Transverse colon (tissue), 4 donors: ENCODE measurements around the gene ING4. TPM values are rescaled to one million over a fixed set of nuclear protein-coding genes. Genes with fewer than 3 reads are reported as not detected.

ENCODE experiments used
- DNase-seq: peaks from one replicate; pipeline ENCODE4 v3.0.0-alpha.2; 2019
- H3K27ac ChIP-seq, 4 donors: fragments of 200-600 bp; sonication (generic); 2 replicates each; pipeline ENCODE4 v1.5.1; 2016 to 2018; ENCODE audit warnings: inconsistent platforms in 4 of 4
- H3K27me3 ChIP-seq: fragments of 200-600 bp; sonication (generic); 2 replicates; pipeline ENCODE4 v1.5.1; 2017; ENCODE audit warnings: inconsistent platforms
- H3K36me3 ChIP-seq, 4 donors: fragments of 200-600 bp; sonication (generic); 2 replicates each; pipeline ENCODE4 v1.5.1; 2017 to 2019; ENCODE audit warnings: inconsistent platforms in 4 of 4
- H3K4me1 ChIP-seq, 4 donors: fragments of 200-600 bp; sonication (generic); 2 replicates each; pipeline ENCODE4 v1.5.1; 2017 to 2020; ENCODE audit warnings: inconsistent platforms in 4 of 4
- H3K4me3 ChIP-seq, 4 donors: fragments of 200-600 bp; sonication (generic); 1 replicate in 1 of 4; 2 replicates in 3 of 4; pipeline versions ENCODE4 v1.5.1 to v1.6.1; 2017 to 2019; ENCODE audit warnings: inconsistent platforms in 4 of 4
- H3K9me3 ChIP-seq, 2 donors: fragments of 200-600 bp; sonication (generic); 2 replicates each; pipeline ENCODE4 v1.5.1; 2017 to 2019; ENCODE audit warnings: inconsistent platforms in 2 of 2
- EP300 ChIP-seq: sonication (generic); formaldehyde crosslinking; IDR thresholded peaks from one replicate; pipeline ENCODE4 v1.6.1; 2017; ENCODE audit warnings: antibody characterized with exemption, low read depth
- POLR2A ChIP-seq: fragments of 450-650 bp; IDR thresholded peaks from one replicate; pipeline ENCODE4 v1.6.1; 2016; ENCODE audit warnings: antibody characterized with exemption, mild to moderate bottlenecking, moderate library complexity
- POLR2AphosphoS5 ChIP-seq, 3 donors: sonication (generic); formaldehyde crosslinking; IDR thresholded peaks; one replicate each; pipeline ENCODE4 v1.6.1; 2016; ENCODE audit warnings: antibody characterized with exemption in 3 of 3
- WGBS, 2 donors: methylation state at CpG; one replicate each; pipeline ENCODE4 v1.1.5; 2018; ENCODE audit warnings: low coverage in 1 of 2; 5-methylcytosine and 5-hydroxymethylcytosine counted together
- in situ Hi-C, 4 donors: fragments of 200-750 bp; cut with MboI; loops; one replicate each; pipeline versions ENCODE4 v1.15.0 to v1.15.1; 2017; ENCODE audit warnings: low sequenced_read_pairs in 3 of 4, low pct_ligation_motif_present in 1 of 4, low pct_unique_long_range_greater_than_20kb in 1 of 4
- intact Hi-C: fragments of 100-400 bp; cut with DNase I; formaldehyde crosslinking; loops from one replicate; pipeline ENCODE4 v1.15.1; 2023; ENCODE audit warnings: low total_unique reads
- small RNA-seq, 4 donors: library from RNA; depleted of rRNA; stranded (forward); fragments of <200 nt; gene quantifications; one replicate each; pipeline ENCODE3, GENCODE V24; 2016
- total RNA-seq, 4 donors: library from RNA; depleted of rRNA; stranded (reverse); fragments of >200 nt; gene quantifications; one replicate each; pipeline ENCODE4 v1.1.0, GENCODE V29; 2016
- TF ChIP-seq, protein P1 (sequence below), 5 experiments: fragments of 200-600 bp in 3 of 5; fragments of 450-650 bp in 2 of 5; sonication (generic) in 3 of 5; IDR thresholded peaks; 1 replicate in 2 of 5; 2 replicates in 3 of 5; pipeline ENCODE4 v1.5.1; 2016 to 2017; ENCODE audit warnings: antibody characterized with exemption in 5 of 5, inconsistent platforms in 3 of 5, mild to moderate bottlenecking in 2 of 5, moderate library complexity in 1 of 5

The ING4 gene
- total RNA-seq, 4 donors from 2014 or later, result 41.8 to 165 (median 56.6) TPM

- H3K4me3 ChIP-seq, result peak overlapping the region in 1 of 4 donors; percentile 14
- 19% methylated on average over 6 of the region's 6 CpGs; no CpG with 5 or more reads in 1 of the 2 donors for WGBS, 2 donors
- peaks cover 25 to 46% (median 41%) of the 10 kb centered on the region in 4 donors for H3K4me1 ChIP-seq
- no peak for TF ChIP-seq POLR2A
- TF ChIP-seq, protein P1, sequence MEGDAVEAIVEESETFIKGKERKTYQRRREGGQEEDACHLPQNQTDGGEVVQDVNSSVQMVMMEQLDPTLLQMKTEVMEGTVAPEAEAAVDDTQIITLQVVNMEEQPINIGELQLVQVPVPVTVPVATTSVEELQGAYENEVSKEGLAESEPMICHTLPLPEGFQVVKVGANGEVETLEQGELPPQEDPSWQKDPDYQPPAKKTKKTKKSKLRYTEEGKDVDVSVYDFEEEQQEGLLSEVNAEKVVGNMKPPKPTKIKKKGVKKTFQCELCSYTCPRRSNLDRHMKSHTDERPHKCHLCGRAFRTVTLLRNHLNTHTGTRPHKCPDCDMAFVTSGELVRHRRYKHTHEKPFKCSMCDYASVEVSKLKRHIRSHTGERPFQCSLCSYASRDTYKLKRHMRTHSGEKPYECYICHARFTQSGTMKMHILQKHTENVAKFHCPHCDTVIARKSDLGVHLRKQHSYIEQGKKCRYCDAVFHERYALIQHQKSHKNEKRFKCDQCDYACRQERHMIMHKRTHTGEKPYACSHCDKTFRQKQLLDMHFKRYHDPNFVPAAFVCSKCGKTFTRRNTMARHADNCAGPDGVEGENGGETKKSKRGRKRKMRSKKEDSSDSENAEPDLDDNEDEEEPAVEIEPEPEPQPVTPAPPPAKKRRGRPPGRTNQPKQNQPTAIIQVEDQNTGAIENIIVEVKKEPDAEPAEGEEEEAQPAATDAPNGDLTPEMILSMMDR (IDR thresholded peaks at IDR 0.05), result no peak
- TF ChIP-seq POLR2AphosphoS5 (IDR thresholded peaks at IDR 0.05), result no peak
- no peak for TF ChIP-seq EP300
- H3K27me3 ChIP-seq, result no peaks in the 10 kb centered on the region
- DNase-seq, result peak; percentile 19
- in situ Hi-C loops, result no loop called here
- intact Hi-C loops, result no loop called here
- peaks cover 0 to 45% (median 23%) of the 10 kb centered on the region in 4 donors for H3K36me3 ChIP-seq
- no peaks in the 10 kb centered on the region for H3K9me3 ChIP-seq
- H3K27ac ChIP-seq, result peak overlapping the region; percentile 98 to 99 (median 99)
Observed at GRCh38 chr12:6603095-6603567, 59.8 kb downstream of the ING4 start.

DNA sequence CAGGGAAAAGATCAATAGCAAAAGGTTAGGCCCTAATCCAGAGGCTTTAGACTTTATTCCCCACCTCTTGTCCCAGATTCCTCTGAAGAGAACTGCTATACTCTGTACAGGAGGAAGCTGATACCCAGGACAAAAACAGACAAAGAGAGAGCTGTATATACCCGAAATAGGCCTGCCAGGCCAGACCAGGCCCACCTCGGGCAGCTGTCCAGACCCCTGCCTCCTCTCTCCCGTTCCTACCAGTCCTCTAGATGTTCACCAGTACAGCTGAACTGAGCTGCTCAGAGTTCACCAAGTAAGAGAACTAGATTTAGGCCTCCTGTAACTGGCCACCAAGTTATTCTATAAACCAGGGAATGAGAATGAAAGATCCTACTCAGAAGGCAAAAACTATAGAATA lies 60.4 kb downstream of the ING4 start:
- intact Hi-C loops, result no loop called here
- H3K4me1 ChIP-seq, result peaks cover 25 to 40% (median 38%) of the 10 kb centered on the region in 4 donors
- H3K9me3 ChIP-seq, result no peaks in the 10 kb centered on the region
- no peak overlapping the region for H3K4me3 ChIP-seq
- WGBS, 2 donors, result 52% methylated on average over 3 of the region's 3 CpGs; no CpG with 5 or more reads in 1 of the 2 donors
- H3K27me3 ChIP-seq, result no peaks in the 10 kb centered on the region
- DNase-seq, result no peak
- peaks cover 0 to 51% (median 26%) of the 10 kb centered on the region in 4 donors for H3K36me3 ChIP-seq
- in situ Hi-C loops, result no loop called here
- TF ChIP-seq POLR2A (no peak), POLR2AphosphoS5 (IDR thresholded peaks at IDR 0.05) (no peak), EP300 (no peak)
- H3K27ac ChIP-seq, result peak overlapping the region in 3 of 4 donors; percentile 99

Small RNAs within 50 kb of the gene (small RNA-seq; reads per million reads assigned to genes)
- 0 reads per million in 4 donors for gene RNU6-781P

Other genes with a start within 250 kb of the ING4 start
- 10 to 100 TPM in 1 of 4 donors, 1 to 10 TPM in 2, not detected in 1; 1.1 to 16.8 (median 2.3) TPM for gene CD27, start 218.2 kb downstream of the ING4 start, total RNA-seq
- gene TAPBPL, start 211.1 kb downstream of the ING4 start, total RNA-seq, result 10 to 100 TPM; 47.6 to 99.1 (median 79.3) TPM
- gene VAMP1, start 192.4 kb downstream of the ING4 start, total RNA-seq, result 10 to 100 TPM in 3 of 4 donors, 1 to 10 TPM in 1; 2.6 to 23.1 (median 17.7) TPM
- gene MRPL51, start 169.9 kb downstream of the ING4 start, total RNA-seq, result 10 to 100 TPM in 3 of 4 donors, 1 to 10 TPM in 1; 2.6 to 49.7 (median 40.9) TPM
- 10 to 100 TPM; 18.3 to 20.2 (median 19.2) TPM for gene NCAPD2, start 169.0 kb downstream of the ING4 start, total RNA-seq
- 1,000 to 10,000 TPM; 1,806 to 2,946 (median 2,333) TPM for gene GAPDH, start 128.6 kb downstream of the ING4 start, total RNA-seq
- 10 to 100 TPM in 1 of 4 donors, 1 to 10 TPM in 3; 6.1 to 54.2 (median 8.0) TPM for gene IFFO1, start 107.1 kb downstream of the ING4 start, total RNA-seq
- 100 to 1,000 TPM in 1 of 4 donors, 10 to 100 TPM in 3; 12.8 to 167 (median 30.5) TPM for gene NOP2, start 94.8 kb downstream of the ING4 start, total RNA-seq
- 100 to 1,000 TPM; 142 to 165 (median 154) TPM for gene CHD4, start 55.7 kb downstream of the ING4 start, total RNA-seq
- gene LPAR5, start 27.2 kb downstream of the ING4 start, total RNA-seq, result 10 to 100 TPM; 27.9 to 50.1 (median 30.2) TPM
- gene ACRBP, start 15.7 kb downstream of the ING4 start, total RNA-seq, result 1 to 10 TPM in 3 of 4 donors, not detected in 1; 2.2 to 2.9 (median 2.7) TPM
- 10 to 100 TPM; 34.8 to 49.4 (median 42.8) TPM for gene ZNF384, start 26.3 kb upstream of the ING4 start, total RNA-seq
- under 1 TPM in 1 of 4 donors, not detected in 3; 0.64 TPM for gene PIANP, start 37.7 kb upstream of the ING4 start, total RNA-seq
- gene COPS7A, start 60.9 kb upstream of the ING4 start, total RNA-seq, result 10 to 100 TPM; 13.1 to 44.9 (median 36.9) TPM
- gene MLF2, start 90.0 kb upstream of the ING4 start, total RNA-seq, result 100 to 1,000 TPM; 100 to 360 (median 164) TPM
- 100 to 1,000 TPM in 1 of 4 donors, 10 to 100 TPM in 3; 64.0 to 124 (median 83.9) TPM for gene PTMS, start 103.2 kb upstream of the ING4 start, total RNA-seq
- gene LAG3, start 109.4 kb upstream of the ING4 start, total RNA-seq, result 1 to 10 TPM in 1 of 4 donors, under 1 TPM in 1, not detected in 2; 0.68 to 1.4 TPM
- gene CD4, start 126.4 kb upstream of the ING4 start, total RNA-seq, result 1 to 10 TPM in 3 of 4 donors, under 1 TPM in 1; 1.00 to 7.9 (median 2.8) TPM
- 1 to 10 TPM in 3 of 4 donors, not detected in 1; 3.0 to 6.4 (median 3.1) TPM for gene GPR162, start 158.7 kb upstream of the ING4 start, total RNA-seq
- gene P3H3, start 165.3 kb upstream of the ING4 start, total RNA-seq, result 10 to 100 TPM in 3 of 4 donors, 1 to 10 TPM in 1; 5.9 to 32.9 (median 14.4) TPM
- gene GNB3, start 177.8 kb upstream of the ING4 start, total RNA-seq, result under 1 TPM in 2 of 4 donors, not detected in 2; 0.14 to 0.32 TPM
- 1 to 10 TPM in 3 of 4 donors, not detected in 1; 3.0 to 8.8 (median 3.3) TPM for gene CDCA3, start 188.2 kb upstream of the ING4 start, total RNA-seq
- 100 to 1,000 TPM in 1 of 4 donors, 10 to 100 TPM in 3; 30.5 to 171 (median 35.4) TPM for gene USP5, start 189.0 kb upstream of the ING4 start, total RNA-seq
- gene TPI1, start 204.4 kb upstream of the ING4 start, total RNA-seq, result 100 to 1,000 TPM; 360 to 671 (median 400) TPM
- gene SPSB2, start 210.2 kb upstream of the ING4 start, total RNA-seq, result 10 to 100 TPM in 2 of 4 donors, 1 to 10 TPM in 2; 4.5 to 21.0 (median 8.2) TPM
- 10 to 100 TPM in 1 of 4 donors, 1 to 10 TPM in 1, under 1 TPM in 1, not detected in 1; 0.60 to 11.3 (median 5.9) TPM for gene LRRC23, start 241.7 kb upstream of the ING4 start, total RNA-seq